GM20000 (cell line): Measurements from ENCODE around the gene OR6X1.

Experiments used
- DNase-seq: peaks from one replicate; pipeline ENCODE4 v3.0.0; 2012; ENCODE audit warnings: low spot score
- TF ChIP-seq, protein P1 (sequence below): IDR thresholded peaks from 2 replicates; pipeline ENCODE4 v1.5.1; 2012; ENCODE audit warnings: mild to moderate bottlenecking, control low read depth; ENCODE audit errors: extremely low read depth, missing control alignments

OR6X1 gene

DNA sequence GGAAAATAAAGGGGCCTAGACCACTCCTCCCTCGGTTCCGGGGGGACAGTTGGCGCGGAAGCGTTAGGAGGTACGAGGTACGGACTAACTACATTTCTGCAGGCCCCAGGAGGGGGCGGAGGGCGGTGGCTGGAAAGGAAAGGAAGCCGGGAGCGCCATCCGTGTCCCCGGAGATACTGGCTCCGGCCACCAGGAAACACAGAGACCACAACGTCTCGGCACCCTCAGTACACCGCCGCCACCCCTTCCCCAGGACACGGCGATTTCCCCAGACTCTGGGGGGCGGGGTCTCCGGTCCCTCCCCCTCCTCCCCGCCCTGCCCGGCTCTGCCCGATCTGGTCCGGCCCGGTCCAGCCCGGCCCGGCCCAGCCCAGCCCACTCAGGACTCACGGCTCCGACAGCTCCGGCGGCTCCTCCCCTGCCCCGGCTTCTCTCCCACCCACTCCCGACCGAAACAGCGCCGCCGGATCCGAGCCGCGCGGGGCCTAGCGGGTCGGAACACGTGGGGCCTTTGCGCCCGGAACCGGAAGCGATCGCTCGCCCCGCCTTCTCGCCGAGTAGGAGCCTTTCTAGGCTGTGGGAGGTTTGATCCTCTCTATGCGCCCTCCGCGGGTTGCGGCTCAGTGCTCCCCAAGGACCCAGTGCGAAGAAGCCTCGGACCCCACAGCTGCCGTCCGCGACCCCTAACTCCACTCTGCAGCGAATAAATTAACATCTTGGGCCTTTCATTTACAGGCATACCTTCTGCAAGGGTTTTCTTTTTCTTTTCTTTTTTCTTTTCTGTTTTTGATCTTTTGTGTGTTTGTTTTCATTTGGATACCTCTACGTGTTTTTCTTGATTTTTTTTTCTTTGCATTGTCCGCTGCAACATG lies 12.9 kb downstream of the OR6X1 start, which contains the start of gene ZNF202:
TSS of gene ZNF202 (minus strand) at position 502 of the 872 bp plus-strand sequence. CDS start 10,772 bp downstream, outside the sequence.
- TF ChIP-seq, protein P1, sequence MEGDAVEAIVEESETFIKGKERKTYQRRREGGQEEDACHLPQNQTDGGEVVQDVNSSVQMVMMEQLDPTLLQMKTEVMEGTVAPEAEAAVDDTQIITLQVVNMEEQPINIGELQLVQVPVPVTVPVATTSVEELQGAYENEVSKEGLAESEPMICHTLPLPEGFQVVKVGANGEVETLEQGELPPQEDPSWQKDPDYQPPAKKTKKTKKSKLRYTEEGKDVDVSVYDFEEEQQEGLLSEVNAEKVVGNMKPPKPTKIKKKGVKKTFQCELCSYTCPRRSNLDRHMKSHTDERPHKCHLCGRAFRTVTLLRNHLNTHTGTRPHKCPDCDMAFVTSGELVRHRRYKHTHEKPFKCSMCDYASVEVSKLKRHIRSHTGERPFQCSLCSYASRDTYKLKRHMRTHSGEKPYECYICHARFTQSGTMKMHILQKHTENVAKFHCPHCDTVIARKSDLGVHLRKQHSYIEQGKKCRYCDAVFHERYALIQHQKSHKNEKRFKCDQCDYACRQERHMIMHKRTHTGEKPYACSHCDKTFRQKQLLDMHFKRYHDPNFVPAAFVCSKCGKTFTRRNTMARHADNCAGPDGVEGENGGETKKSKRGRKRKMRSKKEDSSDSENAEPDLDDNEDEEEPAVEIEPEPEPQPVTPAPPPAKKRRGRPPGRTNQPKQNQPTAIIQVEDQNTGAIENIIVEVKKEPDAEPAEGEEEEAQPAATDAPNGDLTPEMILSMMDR, result no peak
- peak; percentile 92 for DNase-seq

DNA sequence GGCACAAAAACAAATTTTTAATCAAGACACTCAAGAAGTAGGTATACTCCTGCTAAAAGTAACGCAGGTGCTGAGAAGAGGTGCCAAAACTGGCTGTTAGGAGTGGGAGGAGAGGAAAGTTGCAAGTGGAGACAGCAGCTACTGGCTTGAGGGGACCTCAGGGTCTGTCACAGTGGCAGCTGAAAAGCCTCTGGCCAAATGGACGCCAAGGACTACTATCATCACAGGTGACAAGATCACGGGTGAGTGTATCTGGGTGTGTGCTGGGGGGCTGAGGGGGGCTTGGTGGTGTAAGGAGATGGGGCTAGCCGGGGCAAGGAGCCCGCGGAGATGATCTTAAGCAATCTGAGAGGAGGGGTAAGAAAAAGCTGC lies 13.5 kb downstream of the OR6X1 start:
- TF ChIP-seq, protein P1, result no peak
- DNase-seq, result peak; percentile 23

DNA sequence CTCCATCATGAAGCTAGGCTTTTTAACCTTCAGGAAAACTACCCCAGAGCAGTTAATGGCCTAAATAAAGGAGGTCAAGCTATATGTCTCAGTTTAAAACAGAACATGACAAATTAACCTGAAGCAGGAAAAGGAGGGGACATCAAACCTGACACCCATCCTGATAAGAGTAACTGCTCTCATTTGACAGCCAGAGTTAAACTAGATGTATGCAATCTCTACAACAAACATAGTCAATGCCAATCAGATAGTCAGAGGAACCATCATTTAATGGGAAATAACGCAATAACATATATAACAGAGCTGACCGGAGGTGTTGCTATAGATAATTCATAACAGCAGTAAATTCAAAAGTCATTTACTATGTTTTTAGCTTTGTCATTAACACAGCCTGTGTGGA lies 15.9 kb downstream of the OR6X1 start:
- DNase-seq, result no peak
- TF ChIP-seq, protein P1, result no peak

DNA sequence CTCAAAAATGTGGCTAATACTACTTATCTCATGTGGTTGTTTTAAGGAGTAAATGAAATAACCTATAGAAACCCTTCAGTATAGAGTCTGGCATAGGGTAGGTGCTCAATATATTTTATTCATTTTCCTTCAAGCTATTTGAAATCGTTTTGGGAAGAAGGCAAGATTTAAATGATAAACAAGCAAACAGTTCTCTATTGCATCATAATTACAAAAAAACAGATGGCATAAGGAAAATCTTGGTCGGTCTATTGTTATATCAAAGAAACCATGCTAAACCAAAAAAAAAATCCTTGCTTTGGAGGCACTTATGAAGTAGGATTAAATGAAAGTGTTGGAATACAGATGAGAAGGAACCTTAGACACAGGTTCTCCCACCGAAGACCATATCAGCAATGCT lies 17.5 kb downstream of the OR6X1 start:
- TF ChIP-seq, protein P1, result no peak
- no peak for DNase-seq

DNA sequence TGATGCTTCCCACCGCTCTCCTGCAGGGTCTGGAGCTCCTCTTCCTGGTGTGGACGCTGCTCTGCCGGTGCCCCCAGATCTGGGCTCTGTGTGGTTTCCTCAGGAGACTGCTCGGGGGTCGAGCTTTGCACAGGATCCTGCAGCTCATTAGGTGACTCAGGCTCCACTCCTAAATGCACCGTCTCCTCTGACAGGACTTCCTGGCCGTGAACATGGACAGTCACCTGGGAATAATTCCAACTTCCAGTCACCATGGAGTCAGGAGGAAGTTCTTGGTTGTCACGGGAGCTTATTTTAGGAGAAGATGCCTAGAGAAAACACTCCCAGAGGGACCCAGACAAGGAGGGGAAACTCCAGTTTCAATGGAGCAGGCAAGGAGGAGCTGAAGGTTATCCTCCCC lies 24.7 kb downstream of the OR6X1 start:
- DNase-seq, result no peak
- TF ChIP-seq, protein P1, result no peak

DNA sequence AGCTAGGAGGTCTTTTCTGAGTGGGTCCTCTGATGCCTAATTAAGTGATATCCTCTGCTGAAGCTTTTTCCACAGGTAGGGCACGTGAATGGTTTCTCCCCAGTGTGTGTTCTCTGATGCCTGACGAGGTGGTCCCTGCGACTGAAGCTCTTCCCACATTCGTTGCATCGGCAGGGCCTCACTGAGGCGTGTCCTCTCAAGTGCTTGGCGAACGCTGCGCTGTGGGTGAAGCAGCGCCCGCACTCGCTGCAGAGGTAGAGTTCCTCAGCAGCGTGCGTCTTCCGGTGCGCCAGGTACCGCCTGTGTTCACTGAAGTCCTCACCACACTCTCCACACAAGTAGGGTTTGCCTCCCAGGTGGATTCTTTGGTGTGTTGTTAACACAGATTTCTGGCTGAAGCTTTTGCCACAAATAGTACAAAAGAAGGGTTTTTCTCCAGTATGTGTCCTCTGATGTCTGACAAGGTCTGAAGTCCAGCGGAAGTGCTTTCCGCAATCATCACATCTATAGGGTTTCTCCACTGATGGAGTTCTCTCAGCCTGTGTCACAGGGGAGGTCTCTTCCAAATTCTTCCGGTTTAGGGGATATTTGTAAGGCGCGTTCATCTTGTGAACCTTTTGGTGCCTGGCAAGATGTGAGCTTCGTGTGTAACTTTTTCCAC lies 28.2 kb downstream of the OR6X1 start:
- TF ChIP-seq, protein P1, result no peak
- DNase-seq, result no peak

DNA sequence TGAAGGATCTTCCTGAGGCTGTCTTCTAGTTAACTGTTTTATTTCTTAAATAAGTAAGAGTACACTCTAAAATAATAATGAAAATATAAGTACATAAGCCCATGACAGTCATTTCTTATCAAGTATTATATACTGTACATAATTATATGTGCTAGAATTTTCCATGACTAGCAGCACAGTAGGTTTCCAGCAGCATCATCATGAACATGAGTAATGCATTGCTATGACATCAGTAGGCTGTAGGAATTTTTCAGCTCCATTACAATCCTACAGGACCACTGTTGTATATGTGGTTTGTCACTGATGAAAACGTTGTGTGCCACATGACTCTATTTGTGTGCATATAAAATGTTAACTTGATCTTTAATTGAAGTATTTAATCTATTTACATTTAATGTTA lies 34.9 kb downstream of the OR6X1 start:
- DNase-seq, result no peak

More for the DNA sequence above, 34.9 kb downstream of the OR6X1 start:
- TF ChIP-seq, protein P1, result no peak
